Measurements from ENCODE around the gene LOXL3. TPM values are rescaled to one million over a fixed set of nuclear protein-coding genes. Genes with fewer than 3 reads are reported as not detected.

The LOXL3 gene
- total RNA-seq, 1 experiment from 2014 or later = 29.0 TPM

- Histone ChIP-seq H2AFZ (ENCODE audit: low read length) (no peak overlapping the region), H3K9me3 (ENCODE audit: control insufficient read depth, low read depth, low read length) (no peaks in the 10 kb centered on the region), H3T11ph (ENCODE audit: low read length) (no peak overlapping the region), H2BK120ac (ENCODE audit: low read depth, low read length, poor library complexity, severe bottlenecking) (no peak overlapping the region), H3K4me2 (ENCODE audit: insufficient read depth, insufficient read length, low read length) (no peak overlapping the region), H3K27me3 (ENCODE audit: insufficient read depth, low read length) (no peaks in the 10 kb centered on the region), H2BK20ac (ENCODE audit: low read depth, low read length, poor library complexity, severe bottlenecking) (no peak overlapping the region), H3K4me1 (ENCODE audit: insufficient read depth, low read length) (peaks cover 4% of the 10 kb centered on the region; the same call in 1 of the 2 replicates), H2BK12ac (ENCODE audit: insufficient read length, low read depth, low read length) (no peak overlapping the region), H4K8ac (replicated peaks; ENCODE audit: insufficient read length, low read depth, low read length) (no peak overlapping the region), H3K14ac (ENCODE audit: insufficient read depth, low read length) (no peak overlapping the region), H2BK5ac (ENCODE audit: insufficient read length, low read length) (no peak overlapping the region), H3K18ac (ENCODE audit: insufficient read length, low read depth, low read length) (no peak overlapping the region), H3K23me2 (ENCODE audit: insufficient read length, low read depth, low read length, poor library complexity, severe bottlenecking) (peaks cover 15% of the 10 kb centered on the region), H3K27ac (ENCODE audit: insufficient read length, low read depth, low read length) (no peak overlapping the region), H4K5ac (ENCODE audit: insufficient read length, low read depth, low read length) (no peak overlapping the region), H2AK5ac (ENCODE audit: insufficient read length, low read length) (no peak overlapping the region), H4K91ac (ENCODE audit: insufficient read length, low read depth, low read length) (no peak overlapping the region), H3K79me2 (ENCODE audit: insufficient read depth, low read length) (peaks cover 4% of the 10 kb centered on the region; the same call in 1 of the 2 replicates), H3K79me1 (ENCODE audit: insufficient read depth, low read depth, low read length, poor library complexity, severe bottlenecking) (peaks cover 4% of the 10 kb centered on the region), H3K4ac (ENCODE audit: low read depth, low read length) (no peak overlapping the region), H3K23ac (ENCODE audit: insufficient read length, low read depth, low read length) (no peak overlapping the region), H4K20me1 (ENCODE audit: control insufficient read depth, insufficient read depth, insufficient read length) (no peaks in the 10 kb centered on the region), H3K9ac (ENCODE audit: extremely low read depth, insufficient read length, low read length) (no peak overlapping the region), H2BK15ac (ENCODE audit: low read depth, low read length) (no peak overlapping the region), H3K56ac (ENCODE audit: insufficient read length, low read depth, low read length) (no peak overlapping the region)
- peaks cover 16 to 51% (median 35%) of the 10 kb centered on the region in 3 experiments for H3K36me3 Mint-ChIP-seq (ENCODE audit: insufficient read depth in 1 of 3, low read depth in 3 of 3)
- H3K27ac Mint-ChIP-seq = no peak overlapping the region
- no peaks in the 10 kb centered on the region; a peak in 1 of 5 replicates for H3K9me3 Mint-ChIP-seq
- peaks cover 14 to 17% of the 10 kb centered on the region in 2 experiments for H3K4me1 Mint-ChIP-seq
- H3K27me3 Mint-ChIP-seq (ENCODE audit: low read depth) = peaks cover 2% of the 10 kb centered on the region; the same call in 1 of the 2 replicates
- no peak for TF ChIP-seq CTCF (conservative IDR thresholded peaks at IDR 0.05)
- DNase-seq = no peak
- H3K4me3 Mint-ChIP-seq = no peak overlapping the region
Observed at GRCh38 chr2:74532222-74532621, 21.5 kb downstream of the LOXL3 start.

All from H9 (cell line).